Choroid plexus epithelial cell (primary cell): ENCODE results near the gene CREG2.

ENCODE experiments used
- DNase-seq: peaks from one replicate; pipeline ENCODE4 v3.0.0-alpha.2; 2010; ENCODE audit warnings: low read depth
- H3K4me3 ChIP-seq: 2 replicates; pipeline ENCODE4 v1.5.1; 2011; ENCODE audit warnings: low read depth, mild to moderate bottlenecking, control low read depth, low read length, moderate library complexity
- CTCF ChIP-seq: conservative IDR thresholded peaks from 2 replicates; pipeline ENCODE4 v1.5.1; 2011; ENCODE audit warnings: low read depth, mild to moderate bottlenecking, control low read depth, inconsistent platforms, low read length, moderate library complexity

CREG2 gene

DNA sequence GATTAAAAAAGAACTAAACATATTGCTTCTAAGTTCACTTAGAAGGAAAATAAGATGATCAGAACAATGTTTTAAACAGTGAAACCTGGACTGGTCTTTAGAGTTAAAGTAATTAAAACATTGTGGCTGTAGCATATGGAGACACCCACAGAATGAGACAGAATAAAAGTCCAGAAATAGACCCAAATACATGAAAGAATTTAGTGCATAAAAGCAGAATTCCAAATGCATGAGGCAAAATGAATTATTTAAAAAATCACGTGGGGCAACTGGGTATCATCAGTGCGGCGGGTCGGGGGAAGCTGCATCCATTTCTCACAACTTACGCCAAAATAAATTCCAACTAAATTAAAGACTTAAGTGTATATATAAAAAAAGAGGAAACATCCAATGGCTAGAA lies 90.9 kb downstream of the CREG2 start:
- no peak for DNase-seq
- no peak for TF ChIP-seq CTCF
- H3K4me3 ChIP-seq: no peak overlapping the region

GRCh38 chr2:101295895-101296294 lies 91.4 kb downstream of the CREG2 start:
- no peak for TF ChIP-seq CTCF
- DNase-seq: peak; percentile 71
- H3K4me3 ChIP-seq: no peak overlapping the region
